ENCODE measurements around the gene HOXC12. TPM values are rescaled to one million over a fixed set of nuclear protein-coding genes. Genes with fewer than 3 reads are reported as not detected.

HOXC12 gene
- total RNA-seq, 1 donor = under 0.01 TPM

DNA sequence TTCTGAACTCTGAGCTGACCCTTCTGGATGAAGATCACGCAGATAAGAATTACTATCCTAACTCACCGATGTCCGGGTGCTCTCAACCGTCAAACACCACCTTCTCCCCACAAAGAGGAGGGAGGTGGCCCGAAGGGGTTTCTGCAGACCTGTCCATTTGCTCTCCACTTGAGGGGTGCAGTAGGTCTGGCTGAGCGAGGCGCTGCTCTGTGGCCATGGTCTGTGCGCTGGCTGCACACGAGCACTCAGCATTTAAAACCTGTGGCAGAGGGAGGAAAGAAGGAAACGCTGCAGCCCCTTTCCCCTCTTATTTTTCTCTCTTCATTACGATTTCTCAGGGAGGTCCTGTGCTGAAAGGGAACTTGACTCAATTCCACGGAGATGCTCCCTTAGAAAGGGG is 17.6 kb upstream of the HOXC12 start:
- TF ChIP-seq, protein P1, sequence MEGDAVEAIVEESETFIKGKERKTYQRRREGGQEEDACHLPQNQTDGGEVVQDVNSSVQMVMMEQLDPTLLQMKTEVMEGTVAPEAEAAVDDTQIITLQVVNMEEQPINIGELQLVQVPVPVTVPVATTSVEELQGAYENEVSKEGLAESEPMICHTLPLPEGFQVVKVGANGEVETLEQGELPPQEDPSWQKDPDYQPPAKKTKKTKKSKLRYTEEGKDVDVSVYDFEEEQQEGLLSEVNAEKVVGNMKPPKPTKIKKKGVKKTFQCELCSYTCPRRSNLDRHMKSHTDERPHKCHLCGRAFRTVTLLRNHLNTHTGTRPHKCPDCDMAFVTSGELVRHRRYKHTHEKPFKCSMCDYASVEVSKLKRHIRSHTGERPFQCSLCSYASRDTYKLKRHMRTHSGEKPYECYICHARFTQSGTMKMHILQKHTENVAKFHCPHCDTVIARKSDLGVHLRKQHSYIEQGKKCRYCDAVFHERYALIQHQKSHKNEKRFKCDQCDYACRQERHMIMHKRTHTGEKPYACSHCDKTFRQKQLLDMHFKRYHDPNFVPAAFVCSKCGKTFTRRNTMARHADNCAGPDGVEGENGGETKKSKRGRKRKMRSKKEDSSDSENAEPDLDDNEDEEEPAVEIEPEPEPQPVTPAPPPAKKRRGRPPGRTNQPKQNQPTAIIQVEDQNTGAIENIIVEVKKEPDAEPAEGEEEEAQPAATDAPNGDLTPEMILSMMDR (IDR thresholded peaks at IDR 0.05; ENCODE audit: insufficient read depth, low read depth, low read length) = no peak
- DNase-seq (ENCODE audit: low read depth) = no peak
- no peak overlapping the region for H3K4me3 ChIP-seq (ENCODE audit: low read depth, low read length)

DNA sequence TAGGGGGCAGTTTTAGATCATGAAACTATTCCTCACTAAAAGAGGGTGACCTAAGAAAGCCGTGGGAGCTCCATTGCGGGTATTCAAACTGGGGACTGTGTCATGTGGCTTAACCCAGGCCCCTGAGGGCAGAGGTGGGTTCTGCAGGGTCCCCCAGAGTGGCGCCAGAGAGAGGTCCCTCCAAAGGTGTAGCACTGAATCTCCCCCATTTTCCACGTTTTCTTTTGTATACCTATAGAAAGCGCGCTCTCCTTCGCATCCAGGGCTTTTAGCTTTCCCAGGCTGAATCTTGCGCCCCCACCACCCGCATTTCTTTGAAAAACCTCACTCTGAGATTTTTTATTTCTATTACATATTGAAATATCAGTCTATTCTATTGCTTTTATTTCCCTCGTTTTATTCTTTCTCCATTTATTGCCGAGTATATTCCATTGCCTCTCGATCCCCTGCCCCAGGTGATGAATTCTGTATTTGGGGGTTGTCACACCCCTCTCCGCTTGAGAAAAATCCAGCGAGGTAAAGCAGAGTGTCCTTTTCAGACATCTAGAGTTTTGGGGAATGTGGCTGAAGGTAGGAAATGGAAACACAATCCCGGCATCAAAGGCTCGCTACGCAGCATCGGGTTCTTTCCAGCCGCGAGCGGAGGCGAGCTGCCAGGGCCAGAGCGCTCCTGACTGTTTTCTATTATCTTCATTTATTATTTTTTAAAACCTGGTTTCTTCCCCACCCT is 16.9 kb upstream of the HOXC12 start:
- peak overlapping the region; percentile 31 for H3K4me3 ChIP-seq (ENCODE audit: low read depth, low read length)
- TF ChIP-seq, protein P1 (IDR thresholded peaks at IDR 0.05; ENCODE audit: insufficient read depth, low read depth, low read length) = no peak
- DNase-seq (ENCODE audit: low read depth) = no peak

DNA sequence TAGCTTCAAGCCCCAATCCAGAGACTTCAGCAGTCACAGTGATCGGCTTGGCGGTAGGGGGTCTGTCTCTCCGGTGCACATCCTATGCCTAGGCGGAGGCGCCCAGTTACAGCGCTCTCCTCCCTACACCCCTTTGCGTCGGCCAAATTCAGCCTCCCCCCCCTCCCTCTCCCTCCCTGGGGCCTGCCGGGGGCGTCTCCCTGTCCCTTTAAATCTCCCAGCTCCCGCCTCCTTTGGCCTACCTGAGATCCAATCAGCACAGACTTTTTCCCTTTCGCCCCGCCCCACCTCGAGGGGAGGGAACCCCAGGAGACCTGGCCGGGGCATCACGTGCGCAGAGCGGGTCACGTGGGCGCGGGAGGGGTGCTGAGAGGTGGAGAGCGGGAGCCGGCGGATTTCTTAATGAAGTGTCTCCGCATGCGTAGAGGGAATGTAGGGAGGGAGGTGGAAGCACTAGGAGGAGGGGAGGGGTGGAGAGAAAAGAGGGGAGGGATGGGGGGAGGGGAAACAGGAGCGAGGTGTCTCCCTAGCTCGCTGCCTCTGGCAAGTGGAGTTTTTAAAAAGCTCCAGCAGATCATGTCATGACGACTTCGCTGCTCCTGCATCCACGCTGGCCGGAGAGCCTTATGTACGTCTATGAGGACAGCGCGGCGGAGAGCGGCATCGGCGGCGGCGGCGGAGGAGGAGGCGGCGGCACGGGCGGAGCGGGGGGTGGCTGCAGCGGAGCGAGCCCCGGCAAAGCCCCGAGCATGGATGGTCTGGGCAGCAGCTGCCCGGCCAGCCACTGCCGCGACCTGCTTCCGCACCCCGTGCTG is 16.2 kb upstream of the HOXC12 start, which contains the start of gene HOXC13:
HOXC13 (plus strand) TSS at position 506 of the 815 bp plus-strand sequence; CDS start at position 582, 76 bp downstream.
- DNase-seq (ENCODE audit: low read depth) = peak; percentile 78
- peak within 1 kb of the TSS; percentile 35 for H3K4me3 ChIP-seq (ENCODE audit: low read depth, low read length)
- TF ChIP-seq, protein P1 (IDR thresholded peaks at IDR 0.05; ENCODE audit: insufficient read depth, low read depth, low read length) = no peak

DNA sequence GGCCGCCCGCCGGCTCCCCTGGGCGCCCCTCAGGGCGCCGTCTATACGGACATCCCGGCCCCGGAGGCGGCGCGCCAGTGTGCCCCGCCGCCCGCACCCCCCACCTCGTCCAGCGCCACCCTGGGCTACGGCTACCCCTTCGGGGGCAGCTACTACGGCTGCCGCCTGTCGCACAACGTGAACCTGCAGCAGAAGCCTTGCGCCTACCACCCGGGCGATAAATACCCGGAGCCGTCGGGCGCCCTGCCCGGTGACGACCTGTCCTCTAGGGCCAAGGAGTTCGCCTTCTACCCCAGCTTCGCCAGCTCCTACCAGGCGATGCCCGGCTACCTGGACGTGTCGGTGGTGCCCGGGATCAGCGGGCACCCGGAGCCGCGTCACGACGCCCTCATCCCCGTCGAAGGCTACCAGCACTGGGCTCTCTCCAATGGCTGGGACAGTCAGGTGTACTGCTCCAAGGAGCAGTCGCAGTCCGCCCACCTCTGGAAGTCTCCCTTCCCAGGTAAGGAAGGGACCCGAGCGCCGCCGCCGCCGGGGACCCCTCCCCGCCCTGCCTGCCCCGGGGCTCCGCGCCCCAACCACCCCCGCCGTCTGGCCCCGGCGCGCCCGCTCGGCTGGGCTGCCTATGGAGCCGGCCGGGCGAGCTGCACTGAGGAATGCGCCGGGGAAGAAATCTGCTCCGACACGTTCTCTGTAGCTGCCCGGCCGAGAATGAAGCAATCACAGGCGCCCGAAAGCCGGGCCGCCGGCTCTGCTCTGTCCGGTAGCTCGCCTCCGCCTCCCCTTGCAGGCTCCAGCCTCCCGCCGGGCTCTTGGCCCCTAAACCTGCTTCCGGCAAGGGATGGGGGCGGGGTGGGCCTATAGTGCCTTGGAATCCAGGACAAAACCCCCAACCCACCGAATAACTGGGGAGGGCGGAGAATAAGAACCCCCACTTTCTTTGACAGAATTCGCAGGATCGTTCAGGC is 15.3 kb upstream of the HOXC12 start:
- TF ChIP-seq, protein P1 (IDR thresholded peaks at IDR 0.05; ENCODE audit: insufficient read depth, low read depth, low read length) = no peak
- H3K4me3 ChIP-seq (ENCODE audit: low read depth, low read length) = no peak overlapping the region
- peak; percentile 48 for DNase-seq (ENCODE audit: low read depth)

DNA sequence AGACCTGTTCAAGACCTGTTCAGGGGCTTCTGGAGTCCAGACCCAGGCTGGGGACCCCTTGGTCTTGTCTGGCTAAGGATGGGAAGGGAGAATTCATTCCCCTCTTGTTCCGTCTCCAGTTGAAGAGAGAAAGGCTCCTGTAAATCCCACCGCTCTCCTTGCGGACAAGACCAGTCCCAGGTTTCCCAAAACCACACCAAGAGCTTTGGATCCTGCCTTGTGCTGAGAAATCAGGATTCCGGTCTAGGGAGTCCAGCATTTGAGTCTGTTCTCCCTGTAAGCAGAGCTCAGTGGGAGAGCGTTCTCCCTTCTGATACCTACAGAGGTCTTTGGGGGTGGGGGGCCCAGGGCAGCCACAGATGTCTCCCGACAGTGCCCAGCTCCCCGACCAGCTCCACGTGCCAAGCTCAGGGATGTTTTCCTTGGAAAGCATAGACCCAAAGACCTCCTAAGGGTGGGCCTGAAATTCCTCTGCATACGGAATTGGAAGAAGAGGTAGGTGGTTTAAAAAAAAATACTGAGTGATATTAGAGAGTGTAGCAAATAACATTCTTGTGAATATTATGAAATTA is 14.2 kb upstream of the HOXC12 start:
- TF ChIP-seq, protein P1 (IDR thresholded peaks at IDR 0.05; ENCODE audit: insufficient read depth, low read depth, low read length) = no peak
- DNase-seq (ENCODE audit: low read depth) = no peak
- H3K4me3 ChIP-seq (ENCODE audit: low read depth, low read length) = no peak overlapping the region

DNA sequence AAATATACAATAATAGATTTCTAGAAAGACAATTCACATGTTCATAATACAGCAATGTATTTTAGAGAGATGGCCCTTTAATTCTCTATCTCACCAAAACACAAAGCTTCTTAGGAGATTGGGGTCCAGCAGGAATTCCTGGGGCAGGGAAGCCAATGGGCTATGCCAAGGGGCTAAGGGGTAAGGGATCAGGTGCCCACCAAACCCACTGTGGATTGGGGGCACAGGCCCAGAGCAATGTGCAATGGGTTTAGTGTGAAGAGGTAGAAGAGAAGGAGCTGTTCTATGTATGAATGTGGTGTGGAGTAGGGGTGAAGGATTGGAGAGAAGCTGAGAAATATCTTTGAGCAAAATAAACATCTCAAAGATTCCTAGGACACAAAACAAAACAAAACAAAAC is 13.5 kb upstream of the HOXC12 start:
- TF ChIP-seq, protein P1 (IDR thresholded peaks at IDR 0.05; ENCODE audit: insufficient read depth, low read depth, low read length) = no peak
- no peak for DNase-seq (ENCODE audit: low read depth)
- no peak overlapping the region for H3K4me3 ChIP-seq (ENCODE audit: low read depth, low read length)
